Measurements from ENCODE around the gene OARD1.

OARD1 gene

GRCh38 chr6:41073203-41073967 lies 1.2 kb upstream of the OARD1 start:
- Histone ChIP-seq H3K9ac (ENCODE audit: low read length) (peak overlapping the region; percentile 98), H3K4me2 (ENCODE audit: low read depth, low read length, poor library complexity, severe bottlenecking) (peak overlapping the region; percentile 85), H3F3A (ENCODE audit: insufficient read depth) (peaks cover 66% of the 10 kb centered on the region), H3K36me3 (ENCODE audit: low read length) (peaks cover 12% of the 10 kb centered on the region), H4K20me1 (ENCODE audit: low read depth, low read length) (no peaks in the 10 kb centered on the region), H3K27me3 (ENCODE audit: low read length) (no peaks in the 10 kb centered on the region), H3K4me3 (ENCODE audit: insufficient read depth, low read length, poor library complexity, severe bottlenecking) (peak overlapping the region; percentile 92), H3K79me2 (ENCODE audit: insufficient read depth, low read length) (peaks cover 53% of the 10 kb centered on the region), H3K27ac (ENCODE audit: low read depth, low read length) (peak overlapping the region; percentile 90), H2AFZ (ENCODE audit: low read depth, low read length, severe bottlenecking) (peak overlapping the region; percentile 38), H3K9me3 (ENCODE audit: insufficient read depth, low read length) (no peaks in the 10 kb centered on the region), H3K9me2 (replicated peaks; ENCODE audit: insufficient read depth, low read length) (no peaks in the 10 kb centered on the region)
- TF ChIP-seq EZH2phosphoT487 (conservative IDR thresholded peaks at IDR 0.05; ENCODE audit: low read length) = no peak
- TF ChIP-seq CTCF (IDR thresholded peaks at IDR 0.05; ENCODE audit: insufficient read depth, low read length, poor library complexity, severe bottlenecking) = peak; percentile 32

GRCh38 chr6:41072836-41073202 lies 663 bp upstream of the OARD1 start, which contains the start of gene NFYA:
NFYA (plus strand) TSS chr6:41072974; CDS start chr6:41079090, 6,116 bp downstream.
- Histone ChIP-seq H3F3A (ENCODE audit: insufficient read depth) (peaks cover 66% of the 10 kb centered on the region), H3K4me2 (ENCODE audit: low read depth, low read length, poor library complexity, severe bottlenecking) (peak within 1 kb of the TSS; percentile 85), H3K27me3 (ENCODE audit: low read length) (no peaks in the 10 kb centered on the region), H3K9me2 (replicated peaks; ENCODE audit: insufficient read depth, low read length) (no peaks in the 10 kb centered on the region), H3K9ac (ENCODE audit: low read length) (peak within 1 kb of the TSS; percentile 98), H4K20me1 (ENCODE audit: low read depth, low read length) (no peaks in the 10 kb centered on the region), H3K27ac (ENCODE audit: low read depth, low read length) (peak within 1 kb of the TSS; percentile 90), H3K4me3 (ENCODE audit: insufficient read depth, low read length, poor library complexity, severe bottlenecking) (peak within 1 kb of the TSS; percentile 92), H3K36me3 (ENCODE audit: low read length) (peaks cover 15% of the 10 kb centered on the region), H3K79me2 (ENCODE audit: insufficient read depth, low read length) (peaks cover 47% of the 10 kb centered on the region), H2AFZ (ENCODE audit: low read depth, low read length, severe bottlenecking) (peak within 1 kb of the TSS; percentile 61), H3K9me3 (ENCODE audit: insufficient read depth, low read length) (no peaks in the 10 kb centered on the region)
- no peak for TF ChIP-seq CTCF (IDR thresholded peaks at IDR 0.05; ENCODE audit: insufficient read depth, low read length, poor library complexity, severe bottlenecking)
- TF ChIP-seq EZH2phosphoT487 (conservative IDR thresholded peaks at IDR 0.05; ENCODE audit: low read length) = no peak

- Histone ChIP-seq H3F3A (ENCODE audit: insufficient read depth) (peaks cover 69% of the 10 kb centered on the region), H3K4me3 (ENCODE audit: insufficient read depth, low read length, poor library complexity, severe bottlenecking) (peak overlapping the region; percentile 76), H2AFZ (ENCODE audit: low read depth, low read length, severe bottlenecking) (peak overlapping the region; percentile 61), H3K4me2 (ENCODE audit: low read depth, low read length, poor library complexity, severe bottlenecking) (peak overlapping the region; percentile 75), H3K9me3 (ENCODE audit: insufficient read depth, low read length) (no peaks in the 10 kb centered on the region), H3K9ac (ENCODE audit: low read length) (peak overlapping the region; percentile 98), H3K27ac (ENCODE audit: low read depth, low read length) (peak overlapping the region; percentile 90), H4K20me1 (ENCODE audit: low read depth, low read length) (no peaks in the 10 kb centered on the region), H3K79me2 (ENCODE audit: insufficient read depth, low read length) (peaks cover 34% of the 10 kb centered on the region), H3K27me3 (ENCODE audit: low read length) (no peaks in the 10 kb centered on the region), H3K36me3 (ENCODE audit: low read length) (peaks cover 21% of the 10 kb centered on the region), H3K9me2 (replicated peaks; ENCODE audit: insufficient read depth, low read length) (no peaks in the 10 kb centered on the region)
- TF ChIP-seq EZH2phosphoT487 (conservative IDR thresholded peaks at IDR 0.05; ENCODE audit: low read length) = no peak
Observed at GRCh38 chr6:41071501-41071922, 644 bp downstream of the OARD1 start.

GRCh38 chr6:41066867-41067304 lies 5.3 kb downstream of the OARD1 start:
- H3K9me3 ChIP-seq (ENCODE audit: insufficient read depth, low read length) = no peaks in the 10 kb centered on the region
- H3K27me3 ChIP-seq (ENCODE audit: low read length) = no peaks in the 10 kb centered on the region
- no peak overlapping the region for H3K4me2 ChIP-seq (ENCODE audit: low read depth, low read length, poor library complexity, severe bottlenecking)
- no peak overlapping the region for H3K9ac ChIP-seq (ENCODE audit: low read length)
- H3K4me3 ChIP-seq (ENCODE audit: insufficient read depth, low read length, poor library complexity, severe bottlenecking) = no peak overlapping the region
- peaks cover 40% of the 10 kb centered on the region for H3F3A ChIP-seq (ENCODE audit: insufficient read depth)
- H2AFZ ChIP-seq (ENCODE audit: low read depth, low read length, severe bottlenecking) = no peak overlapping the region
- 0 out of 2 replicates have a peak, but pooled peaks cover 4% of the 10 kb centered on the region for H3K79me2 ChIP-seq (ENCODE audit: insufficient read depth, low read length)
- H3K27ac ChIP-seq (ENCODE audit: low read depth, low read length) = no peak overlapping the region
- H3K36me3 ChIP-seq (ENCODE audit: low read length) = peaks cover 51% of the 10 kb centered on the region
- no peaks in the 10 kb centered on the region for H3K9me2 ChIP-seq (replicated peaks; ENCODE audit: insufficient read depth, low read length)
- TF ChIP-seq CTCF (IDR thresholded peaks at IDR 0.05; ENCODE audit: insufficient read depth, low read length, poor library complexity, severe bottlenecking) (peak; percentile 99), EZH2phosphoT487 (conservative IDR thresholded peaks at IDR 0.05; ENCODE audit: low read length) (no peak)
- H4K20me1 ChIP-seq (ENCODE audit: low read depth, low read length) = no peaks in the 10 kb centered on the region

Data from SU-DHL-6 (cell line).